Measurements from ENCODE around the gene SPATA6L.

SPATA6L gene

DNA sequence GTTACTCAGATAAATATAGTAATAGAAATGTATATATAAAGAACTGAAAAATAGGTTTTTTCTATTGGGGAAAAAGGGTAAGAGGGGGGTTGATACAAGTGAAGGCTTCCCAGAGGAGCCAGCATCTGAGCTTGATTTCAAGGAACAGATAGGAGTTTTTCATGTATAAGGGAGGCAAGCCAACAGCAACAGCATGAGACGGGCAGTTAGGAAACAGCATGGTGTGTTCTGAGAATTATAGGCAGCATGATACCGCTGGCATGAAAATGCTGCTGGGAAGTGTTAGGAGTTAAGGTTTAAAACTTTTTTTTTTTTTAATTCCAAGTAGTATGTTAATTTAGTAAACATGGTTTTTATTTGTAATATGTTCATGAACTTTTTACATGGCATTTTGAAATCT, 22.7 kb upstream of the SPATA6L start:
- TF ChIP-seq, protein P1, sequence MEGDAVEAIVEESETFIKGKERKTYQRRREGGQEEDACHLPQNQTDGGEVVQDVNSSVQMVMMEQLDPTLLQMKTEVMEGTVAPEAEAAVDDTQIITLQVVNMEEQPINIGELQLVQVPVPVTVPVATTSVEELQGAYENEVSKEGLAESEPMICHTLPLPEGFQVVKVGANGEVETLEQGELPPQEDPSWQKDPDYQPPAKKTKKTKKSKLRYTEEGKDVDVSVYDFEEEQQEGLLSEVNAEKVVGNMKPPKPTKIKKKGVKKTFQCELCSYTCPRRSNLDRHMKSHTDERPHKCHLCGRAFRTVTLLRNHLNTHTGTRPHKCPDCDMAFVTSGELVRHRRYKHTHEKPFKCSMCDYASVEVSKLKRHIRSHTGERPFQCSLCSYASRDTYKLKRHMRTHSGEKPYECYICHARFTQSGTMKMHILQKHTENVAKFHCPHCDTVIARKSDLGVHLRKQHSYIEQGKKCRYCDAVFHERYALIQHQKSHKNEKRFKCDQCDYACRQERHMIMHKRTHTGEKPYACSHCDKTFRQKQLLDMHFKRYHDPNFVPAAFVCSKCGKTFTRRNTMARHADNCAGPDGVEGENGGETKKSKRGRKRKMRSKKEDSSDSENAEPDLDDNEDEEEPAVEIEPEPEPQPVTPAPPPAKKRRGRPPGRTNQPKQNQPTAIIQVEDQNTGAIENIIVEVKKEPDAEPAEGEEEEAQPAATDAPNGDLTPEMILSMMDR (IDR thresholded peaks at IDR 0.05; ENCODE audit: low read length, missing control alignments) = no peak
- DNase-seq (ENCODE audit: low read depth) = no peak
- H3K4me3 ChIP-seq (replicated peaks; ENCODE audit: low read depth, low read length) = no peak overlapping the region

DNA sequence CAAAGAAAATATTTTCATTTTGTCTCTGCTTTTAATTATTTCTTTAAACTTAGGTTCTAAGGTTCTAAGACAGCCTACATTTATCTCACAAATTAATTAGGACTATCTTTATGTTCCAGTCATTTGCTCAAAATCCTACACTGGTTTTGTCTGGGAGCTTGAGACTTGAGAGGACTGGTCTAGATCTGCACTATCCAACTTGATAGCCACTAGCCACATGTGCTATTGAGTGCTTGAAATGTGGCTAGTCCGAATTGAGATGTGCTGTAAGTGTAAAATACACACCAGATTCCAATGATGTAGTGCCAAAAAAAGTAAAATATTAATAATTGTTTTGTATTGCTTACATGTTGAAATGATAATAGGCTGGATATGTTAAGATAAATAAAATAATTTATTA, 20.3 kb upstream of the SPATA6L start:
- H3K4me3 ChIP-seq (replicated peaks; ENCODE audit: low read depth, low read length) = no peak overlapping the region
- DNase-seq (ENCODE audit: low read depth) = no peak
- TF ChIP-seq, protein P1 (IDR thresholded peaks at IDR 0.05; ENCODE audit: low read length, missing control alignments) = no peak

DNA sequence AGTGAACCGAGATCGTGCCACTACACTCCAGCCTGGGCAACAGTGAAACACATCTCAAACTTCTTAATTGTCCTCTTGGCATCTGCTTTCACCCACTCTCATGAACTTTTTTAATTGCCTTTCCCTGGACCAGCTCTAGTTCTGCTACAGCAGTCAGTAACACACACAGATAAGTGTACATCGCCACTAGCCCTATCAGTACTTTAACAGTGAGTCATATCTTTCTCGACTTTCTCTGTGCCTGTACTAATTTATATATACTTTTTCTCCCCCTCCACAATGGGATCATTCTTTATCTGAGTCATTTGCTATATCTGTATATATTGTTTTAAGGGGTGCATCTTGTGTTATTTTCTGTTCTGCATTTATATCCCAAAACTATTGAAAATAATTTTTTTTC, 19.8 kb upstream of the SPATA6L start:
- TF ChIP-seq, protein P1 (IDR thresholded peaks at IDR 0.05; ENCODE audit: low read length, missing control alignments) = no peak
- H3K4me3 ChIP-seq (replicated peaks; ENCODE audit: low read depth, low read length) = no peak overlapping the region
- DNase-seq (ENCODE audit: low read depth) = no peak

DNA sequence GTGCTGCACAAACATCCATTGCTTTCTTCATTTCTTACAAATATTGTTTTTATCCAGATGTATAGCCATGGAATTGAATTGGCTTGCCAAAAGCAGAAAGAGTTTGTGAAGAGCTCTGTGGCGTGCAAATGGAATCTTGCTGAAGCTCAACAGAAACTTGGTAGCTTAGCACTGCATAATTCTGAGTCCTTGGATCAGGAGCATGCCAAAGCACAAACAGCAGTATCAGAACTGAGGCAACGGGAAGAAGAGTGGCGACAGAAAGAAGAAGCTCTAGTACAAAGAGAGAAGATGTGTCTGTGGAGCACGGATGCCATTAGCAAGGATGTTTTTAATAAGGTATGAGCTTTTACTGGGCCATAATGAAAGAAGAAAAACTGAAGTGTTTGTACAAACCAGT, 18.5 kb upstream of the SPATA6L start:
- TF ChIP-seq, protein P1 (IDR thresholded peaks at IDR 0.05; ENCODE audit: low read length, missing control alignments) = no peak
- no peak overlapping the region for H3K4me3 ChIP-seq (replicated peaks; ENCODE audit: low read depth, low read length)
- DNase-seq (ENCODE audit: low read depth) = no peak

DNA sequence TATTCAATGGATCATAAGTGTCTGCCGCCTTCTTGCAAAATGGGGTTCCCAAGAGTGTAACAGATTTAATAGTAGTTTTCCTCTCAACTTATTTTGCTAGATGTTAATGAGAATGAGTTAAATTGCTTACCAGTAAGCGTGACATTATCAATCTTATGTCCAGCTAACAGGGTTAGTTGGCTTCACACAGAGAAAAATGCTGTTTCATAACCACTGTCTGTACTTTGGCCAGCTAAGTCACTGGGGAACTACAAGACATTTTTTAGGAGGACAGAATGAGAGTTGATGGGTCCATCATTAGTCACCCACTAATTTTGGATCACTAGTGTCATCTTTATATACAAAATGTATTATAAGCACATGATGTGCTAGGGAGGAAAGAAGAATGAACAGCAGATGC, 14.5 kb upstream of the SPATA6L start:
- DNase-seq (ENCODE audit: low read depth) = peak; percentile 47
- H3K4me3 ChIP-seq (replicated peaks; ENCODE audit: low read depth, low read length) = peak overlapping the region; percentile 90

DNA sequence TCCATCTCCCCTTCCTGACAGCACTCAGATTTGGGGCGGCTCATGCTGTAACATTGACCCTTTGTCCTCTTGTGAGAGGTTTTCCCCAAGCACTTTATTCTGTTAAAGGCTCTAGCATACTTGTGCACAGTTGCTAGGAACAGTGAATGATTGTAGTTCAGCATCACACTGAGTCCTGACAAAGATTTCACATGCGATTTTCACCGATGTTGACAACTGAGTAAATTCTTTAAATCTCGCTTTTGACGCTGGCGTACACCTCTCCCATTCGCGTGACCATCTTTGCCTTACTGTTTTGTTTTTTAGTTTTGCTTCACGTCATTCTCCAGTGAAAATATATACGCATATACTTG, 13.9 kb upstream of the SPATA6L start:
- peak overlapping the region; percentile 90 for H3K4me3 ChIP-seq (replicated peaks; ENCODE audit: low read depth, low read length)
- TF ChIP-seq, protein P1 (IDR thresholded peaks at IDR 0.05; ENCODE audit: low read length, missing control alignments) = no peak
- DNase-seq (ENCODE audit: low read depth) = no peak

More for the DNA sequence above, 14.5 kb upstream of the SPATA6L start:
- TF ChIP-seq, protein P1 (IDR thresholded peaks at IDR 0.05; ENCODE audit: low read length, missing control alignments) = no peak

DNA sequence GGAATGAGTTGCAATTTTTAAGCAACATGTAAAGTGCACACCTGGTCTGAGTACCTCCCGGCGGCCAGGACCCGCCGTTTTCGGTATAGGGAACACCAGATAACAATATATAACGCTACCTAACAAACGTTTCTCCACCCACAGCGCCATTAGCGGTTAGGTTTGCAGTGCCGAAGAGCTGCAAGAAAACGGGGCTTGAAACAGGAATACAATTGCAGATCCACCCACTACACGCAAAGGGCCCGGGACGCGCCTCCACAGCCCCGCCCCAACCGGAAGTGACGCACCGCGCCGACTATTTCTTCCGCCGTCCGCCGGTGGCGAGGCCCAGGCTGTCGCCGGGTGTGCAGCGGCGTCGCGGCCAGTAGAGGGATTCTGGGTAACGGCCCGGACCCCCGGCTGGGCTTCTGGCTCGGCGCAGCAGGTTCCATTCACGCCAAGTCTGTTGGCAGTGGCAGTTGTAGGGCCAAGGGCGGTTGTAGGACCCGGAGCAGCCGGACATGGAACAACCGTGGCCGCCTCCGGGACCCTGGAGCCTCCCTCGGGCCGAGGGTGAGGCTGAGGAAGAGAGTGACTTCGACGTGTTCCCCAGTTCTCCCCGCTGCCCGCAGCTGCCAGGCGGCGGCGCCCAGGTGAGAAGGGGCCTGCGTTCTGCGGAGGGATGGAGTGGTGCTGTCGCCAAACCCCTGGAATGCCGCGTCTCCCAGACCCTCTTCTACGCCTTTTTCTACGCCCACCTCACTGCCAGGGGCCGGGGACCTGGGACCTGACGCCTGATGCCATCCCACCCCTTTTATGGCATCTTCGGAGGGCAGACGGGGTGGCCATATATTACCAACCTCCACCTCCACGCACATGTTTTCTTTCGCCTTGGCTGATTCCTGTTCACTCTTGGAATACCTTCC, 13.2 kb upstream of the SPATA6L start, which contains the start of gene CDC37L1:
Gene CDC37L1, plus strand, starts transcription at position 302 of the 905 bp plus-strand sequence. Its CDS starts 199 bp downstream, at position 501.
- TF ChIP-seq, protein P1 (IDR thresholded peaks at IDR 0.05; ENCODE audit: low read length, missing control alignments) = peak; percentile 46
- peak; percentile 97 for DNase-seq (ENCODE audit: low read depth)

More for the DNA sequence above, 13.2 kb upstream of the SPATA6L start, which contains the start of gene CDC37L1:
- peak within 1 kb of the TSS; percentile 90 for H3K4me3 ChIP-seq (replicated peaks; ENCODE audit: low read depth, low read length)
